K562 (cell line): Measurements from ENCODE around the gene ATP13A5. TPM values are rescaled to one million over a fixed set of nuclear protein-coding genes. Genes with fewer than 3 reads are reported as not detected.
A peak's percentile ranks its signal among the peaks of the same experiment; 100 is the strongest.

ENCODE experiments used
- ATAC-seq: fragments of 200-7000 bp; cut with Tn5 transposase; 3 replicates; pipeline ENCODE4 v1.9.1; 2020; ENCODE audit warnings: moderate library complexity
- BruUV-seq: library from RNA; stranded (reverse); fragments of 400-500 nt; replicated peaks from 2 replicates; lab custom pipeline; 2021; lab: Mats Ljungman, UMichigan
- CTCF ChIA-PET: fragments of 300-600 bp; formaldehyde crosslinking; extraction: SDS; loops from one replicate; lab custom pipeline; 2021; ENCODE audit warnings: low intra/inter-chr PET ratio; lab: Yijun Ruan, JAX
- POLR2A ChIA-PET: fragments of 300-600, 350-650 bp; sonication (Branson Sonifier 250); formaldehyde crosslinking; extraction: SDS; loops from one replicate; lab custom pipeline; 2021; ENCODE audit warnings: antibody characterized with exemption, inconsistent platforms; lab: Yijun Ruan, JAX
- DNase-seq, 4 experiments: peaks; one replicate each; pipeline versions ENCODE4 v3.0.0 to v3.0.0-alpha.2; 2011 to 2018; ENCODE audit warnings: low spot score in 3 of 4, mixed read lengths in 3 of 4; ENCODE audit errors: extremely low read depth in 1 of 4
- FAIRE-seq: peaks from 2 replicates; lab custom pipeline; 2011; peaks lifted over from hg19 to GRCh38; lab: Jason Lieb, UNC
- H2AFZ ChIP-seq: 2 replicates; pipeline ENCODE4 v1.6.0; 2011; ENCODE audit warnings: low read depth, low read length, control low read depth, inconsistent platforms
- H3K27ac ChIP-seq: fragments of 200-600 bp; 3 replicates; pipeline ENCODE4 v1.8.0; 2011; ENCODE audit warnings: low read depth, mild to moderate bottlenecking, control low read depth, inconsistent platforms, low read length, moderate library complexity, mixed read lengths; ENCODE audit errors: extremely low read depth
- H3K27me3 ChIP-seq, 2 experiments: fragments of 300-600 bp in 1 of 2; 2 replicates in 1 of 2; 3 replicates in 1 of 2; pipeline versions ENCODE4 v1.6.0 to v1.8.0; 2011; ENCODE audit warnings: inconsistent platforms in 2 of 2, low read length in 2 of 2, mild to moderate bottlenecking in 1 of 2, mixed read lengths in 1 of 2, moderate library complexity in 1 of 2; ENCODE audit not compliant: control insufficient read depth in 2 of 2, insufficient read depth in 2 of 2
- H3K36me3 ChIP-seq: fragments of 300-600 bp; 3 replicates; pipeline ENCODE4 v1.8.0; 2011; ENCODE audit warnings: mild to moderate bottlenecking, low read length, inconsistent platforms; ENCODE audit not compliant: control insufficient read depth, insufficient read depth
- H3K4me1 ChIP-seq, 2 experiments: fragments of 200-600 bp in 1 of 2; replicated peaks in 1 of 2; 2 replicates in 1 of 2; 3 replicates in 1 of 2; pipeline versions ENCODE4 v1.5.1 to v1.8.0; 2011; ENCODE audit warnings: inconsistent platforms in 2 of 2, low read length in 2 of 2, mild to moderate bottlenecking in 1 of 2, mixed read lengths in 1 of 2, moderate library complexity in 1 of 2; ENCODE audit not compliant: control insufficient read depth in 2 of 2, insufficient read depth in 2 of 2
- H3K4me2 ChIP-seq: 2 replicates; pipeline ENCODE4 v1.6.1; 2011; ENCODE audit warnings: low read length, control low read depth, inconsistent platforms, mixed read lengths; ENCODE audit not compliant: insufficient read depth
- H3K4me3 ChIP-seq: fragments of 200-600 bp; sonication (generic), shearing (Covaris generic); 2 replicates; pipeline ENCODE4 v1.5.1; 2016; ENCODE audit warnings: control low read depth, inconsistent platforms
- H3K79me2 ChIP-seq: fragments of 200-600 bp; 3 replicates; pipeline ENCODE4 v1.8.0; 2011; ENCODE audit warnings: low read length, inconsistent platforms; ENCODE audit not compliant: control insufficient read depth, insufficient read depth
- H3K9ac ChIP-seq, 2 experiments: 2 replicates each; pipeline versions ENCODE4 v1.6.0 to v1.6.1; 2011; ENCODE audit warnings: low read depth in 2 of 2, low read length in 2 of 2, control low read depth in 1 of 2, inconsistent platforms in 1 of 2, mild to moderate bottlenecking in 1 of 2, mixed read lengths in 1 of 2; ENCODE audit not compliant: insufficient read depth in 1 of 2
- H3K9me1 ChIP-seq: one replicate; pipeline ENCODE4 v1.6.0; 2011; ENCODE audit warnings: inconsistent platforms, mild to moderate bottlenecking, low read length, moderate library complexity; ENCODE audit not compliant: control insufficient read depth, insufficient read depth
- H3K9me3 ChIP-seq: replicated peaks from 2 replicates; pipeline ENCODE4 v1.5.1; 2011; ENCODE audit warnings: low read depth, low read length, inconsistent platforms; ENCODE audit not compliant: control insufficient read depth, insufficient read depth
- H4K20me1 ChIP-seq: replicated peaks from 2 replicates; pipeline ENCODE4 v1.6.1; 2011; ENCODE audit warnings: low read length, inconsistent platforms, mixed read lengths; ENCODE audit not compliant: control insufficient read depth, insufficient read depth
- C11orf30 ChIP-seq: fragments of 450-650 bp; IDR thresholded peaks from 2 replicates; pipeline ENCODE4 v1.6.1; 2016; ENCODE audit warnings: low read depth, mild to moderate bottlenecking
- CBX8 ChIP-seq: fragments of 200-600 bp; sonication (generic); IDR thresholded peaks from 2 replicates; pipeline ENCODE4 v1.6.1; 2012; ENCODE audit warnings: borderline replicate concordance, mixed run types, low read depth, mild to moderate bottlenecking, moderate library complexity, mixed read lengths, low read length, control low read depth, inconsistent platforms; ENCODE audit not compliant: poor library complexity, severe bottlenecking; ENCODE audit errors: extremely low read depth
- ESRRB ChIP-seq: fragments of 250-450 bp; sonication (Bioruptor Pico); IDR thresholded peaks from 2 replicates; pipeline ENCODE4 v1.5.0; 2020; ENCODE audit warnings: mild to moderate bottlenecking, moderate library complexity, borderline replicate concordance
- GATAD2B ChIP-seq: fragments of 450-650 bp; IDR thresholded peaks from 2 replicates; pipeline ENCODE4 v1.6.1; 2017; ENCODE audit warnings: mild to moderate bottlenecking, borderline replicate concordance
- HCFC1 ChIP-seq: IDR thresholded peaks from 2 replicates; pipeline ENCODE4 v1.6.1; 2012; ENCODE audit warnings: low read depth, low read length, improper control_type of control experiment
- HDAC8 ChIP-seq: fragments of 450-650 bp; IDR thresholded peaks from 2 replicates; pipeline ENCODE4 v1.6.1; 2016; ENCODE audit warnings: mild to moderate bottlenecking, missing genetic modification characterization, moderate library complexity, missing compliant biosample characterization
- MAFG ChIP-seq: fragments of 450-650 bp; conservative IDR thresholded peaks from 2 replicates; pipeline ENCODE4 v1.6.1; 2016; ENCODE audit warnings: missing genetic modification characterization, missing compliant biosample characterization
- MAFK ChIP-seq: IDR thresholded peaks from 2 replicates; pipeline ENCODE4 v1.6.1; 2011; ENCODE audit warnings: low read length, improper control_type of control experiment
- POLR2G ChIP-seq: fragments of 200-400 bp; formaldehyde crosslinking; IDR thresholded peaks from 2 replicates; pipeline ENCODE4 v1.6.1; 2017; ENCODE audit warnings: low read depth, mild to moderate bottlenecking, antibody characterized with exemption, low read length, moderate library complexity
- SNRNP70 ChIP-seq: fragments of 200-400 bp; formaldehyde crosslinking; optimal IDR thresholded peaks from 2 replicates; pipeline ENCODE3; 2017; ENCODE audit warnings: low read depth, low read length
- SUPT5H ChIP-seq: fragments of 450-650 bp; IDR thresholded peaks from 2 replicates; pipeline ENCODE4 v1.6.1; 2016
- TBP ChIP-seq: optimal IDR thresholded peaks from 2 replicates; pipeline ENCODE3; 2011; ENCODE audit warnings: low read depth, low read length, improper control_type of control experiment
- TEAD2 ChIP-seq: fragments of 450-650 bp; IDR thresholded peaks from 2 replicates; pipeline ENCODE4 v1.6.1; 2016; ENCODE audit warnings: missing genetic modification characterization, control low read depth, missing compliant biosample characterization
- TEAD4 ChIP-seq, 2 experiments: sonication (generic) in 1 of 2; formaldehyde crosslinking in 1 of 2; IDR thresholded peaks; 2 replicates each; pipeline versions ENCODE4 v1.6.1 to v1.8.0; 2012 to 2022; ENCODE audit warnings: borderline replicate concordance in 1 of 2, inconsistent platforms in 1 of 2, low read length in 1 of 2, mild to moderate bottlenecking in 1 of 2, missing genetic modification reagents in 1 of 2
- TRIM28 ChIP-seq: fragments of 450-650 bp; IDR thresholded peaks from 2 replicates; pipeline ENCODE4 v1.6.1; 2017
- ZFP1 ChIP-seq: fragments of 450-650 bp; formaldehyde crosslinking; IDR thresholded peaks from 2 replicates; pipeline ENCODE4 v1.4.0; 2020; ENCODE audit warnings: mild to moderate bottlenecking, mixed read lengths
- ZNF217 ChIP-seq: sonication (generic); formaldehyde crosslinking; IDR thresholded peaks from 2 replicates; pipeline ENCODE4 v1.8.0; 2022; ENCODE audit warnings: mild to moderate bottlenecking, missing genetic modification reagents
- ZNF316 ChIP-seq: fragments of 450-650 bp; IDR thresholded peaks from 2 replicates; pipeline ENCODE4 v1.6.1; 2016
- ZSCAN29 ChIP-seq: fragments of 450-650 bp; IDR thresholded peaks from 2 replicates; pipeline ENCODE4 v1.6.1; 2017
- ZSCAN32 ChIP-seq: fragments of 450-650 bp; formaldehyde crosslinking; IDR thresholded peaks from 2 replicates; pipeline ENCODE4 v1.4.0; 2020; ENCODE audit warnings: mild to moderate bottlenecking, moderate library complexity
- WGBS: fragments of 100-300 bp; shearing (Covaris generic); methylation state at CpG from one replicate; pipeline ENCODE4 v1.1.6; 2016; ENCODE audit warnings: low coverage, mixed read lengths; ENCODE audit not compliant: insufficient coverage; ENCODE audit errors: missing lambda C conversion rate; 5-methylcytosine and 5-hydroxymethylcytosine counted together
- in situ Hi-C: fragments of 300-500 bp; cut with MboI; formaldehyde crosslinking; loops from 4 replicates; pipeline ENCODE4 v1.15.0; 2018; ENCODE audit warnings: inconsistent platforms, mixed read lengths
- intact Hi-C: fragments of 100-400 bp; cut with micrococcal nuclease; formaldehyde crosslinking; loops from 2 replicates; pipeline ENCODE4 v1.14.2; 2022
- polyA plus RNA-seq, 8 experiments: library from polyadenylated mRNA; depleted of rRNA in 4 of 8; stranded (reverse) in 5 of 8; unstranded in 3 of 8; fragments of >200 nt; fragmentation: Nextera tagmentation in 2 of 8; fragmentation: Illumina TruSeq in 1 of 8; extraction: Ambion mirVana in 2 of 8; extraction: Trizol in 1 of 8; gene quantifications; 2 replicates each; pipeline versions ENCODE4 v1.2.1 to v1.2.3, GENCODE V29; 2011 to 2014; ENCODE audit warnings: inconsistent platforms in 1 of 8, missing spikeins in 1 of 8
- total RNA-seq, 7 experiments: library from RNA; depleted of rRNA in 6 of 7; stranded (reverse); fragments of >200 nt in 6 of 7; fragmentation: Illumina TruSeq in 2 of 7; extraction: Trizol in 2 of 7; gene quantifications; 2 replicates each; pipeline versions ENCODE4 v1.2.1 to v1.2.3, GENCODE V29; 2011 to 2021; ENCODE audit warnings: low replicate concordance in 1 of 7

The ATP13A5 gene
- total and polyA plus RNA-seq, 9 of the 15 experiments (the other 6 are each of a cell fraction or from before 2014, with no cell fraction given) = not detected

DNA sequence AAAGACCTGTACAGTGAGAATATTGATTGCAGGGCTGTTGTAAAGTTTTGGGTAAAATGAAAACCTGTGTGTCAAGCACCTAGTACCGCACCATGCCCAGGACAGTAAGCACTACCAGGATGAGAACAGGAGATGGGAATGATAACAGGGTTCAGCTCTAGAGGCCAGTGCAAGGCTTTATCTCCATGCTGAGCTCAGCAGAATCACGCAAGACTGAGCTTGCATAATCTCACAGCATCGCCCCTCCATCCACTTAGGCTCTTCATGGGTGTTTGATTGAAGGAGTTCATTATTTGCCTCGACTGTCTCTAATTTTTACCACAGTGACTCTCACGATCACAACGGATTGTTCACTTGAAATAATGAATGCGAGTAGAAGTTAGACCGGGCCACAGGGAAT, 2.9 kb downstream of the ATP13A5 start:
- Histone ChIP-seq H2AFZ (no peak overlapping the region), H3K27ac (no peak overlapping the region), H3K9me1 (no peaks in the 10 kb centered on the region), H3K9me3 (no peaks in the 10 kb centered on the region), H3K79me2 (no peaks in the 10 kb centered on the region), H3K4me3 (no peak overlapping the region), H3K36me3 (no peaks in the 10 kb centered on the region), H3K27me3 (no peaks in the 10 kb centered on the region), H3K4me2 (no peak overlapping the region), H3K4me1 (no peaks in the 10 kb centered on the region), H3K9ac (no peak overlapping the region), H4K20me1 (no peaks in the 10 kb centered on the region)
- no peak for FAIRE-seq
- in situ Hi-C loops = no loop called here
- ChIA-PET CTCF (no interaction called here), POLR2A (no interaction called here)
- 4% methylated on average over 7 of the region's 8 CpGs for WGBS
- ATAC-seq = no peak
- no peak for DNase-seq
- intact Hi-C loops = no loop called here
- BruUV-seq = no TSS peak
- TF ChIP-seq ZNF316 (peak; percentile 27; the same call in 1 of the 2 replicates), ZSCAN32 (CRISPR knock-in tag) (no peak), SUPT5H (no peak), ZFP1 (no peak), TEAD4 (IDR thresholded peaks at IDR 0.05; ENCODE audit: low read length) (no peak), TEAD4 (CRISPR knock-in tag; IDR thresholded peaks at IDR 0.05; ENCODE audit: borderline replicate concordance) (no peak), HDAC8 (no peak), ESRRB (CRISPR knock-in tag) (no peak), TRIM28 (no peak), TEAD2 (tag) (no peak), POLR2G (no peak), MAFG (tag) (0 out of 2 replicates have a peak, but pooled peaks have one; percentile 27), ZNF217 (CRISPR knock-in tag) (no peak), SNRNP70 (no peak), ZSCAN29 (no peak), MAFK (0 out of 2 replicates have a peak, but pooled peaks have one; percentile 15), GATAD2B (no peak), HCFC1 (no peak), TBP (no peak), CBX8 (no peak), C11orf30 (peak; percentile 42)
- TF ChIP-seq, all 486 proteins: peak for 4
